ENCODE measurements around the gene PRKRA. TPM values are rescaled to one million over a fixed set of nuclear protein-coding genes. Genes with fewer than 3 reads are reported as not detected.

PRKRA gene
- total and polyA plus RNA-seq, 2 of the 13 experiments (the other 11 are each of a cell fraction or from before 2014, with no cell fraction given), result 53.1 to 74.7 TPM

DNA sequence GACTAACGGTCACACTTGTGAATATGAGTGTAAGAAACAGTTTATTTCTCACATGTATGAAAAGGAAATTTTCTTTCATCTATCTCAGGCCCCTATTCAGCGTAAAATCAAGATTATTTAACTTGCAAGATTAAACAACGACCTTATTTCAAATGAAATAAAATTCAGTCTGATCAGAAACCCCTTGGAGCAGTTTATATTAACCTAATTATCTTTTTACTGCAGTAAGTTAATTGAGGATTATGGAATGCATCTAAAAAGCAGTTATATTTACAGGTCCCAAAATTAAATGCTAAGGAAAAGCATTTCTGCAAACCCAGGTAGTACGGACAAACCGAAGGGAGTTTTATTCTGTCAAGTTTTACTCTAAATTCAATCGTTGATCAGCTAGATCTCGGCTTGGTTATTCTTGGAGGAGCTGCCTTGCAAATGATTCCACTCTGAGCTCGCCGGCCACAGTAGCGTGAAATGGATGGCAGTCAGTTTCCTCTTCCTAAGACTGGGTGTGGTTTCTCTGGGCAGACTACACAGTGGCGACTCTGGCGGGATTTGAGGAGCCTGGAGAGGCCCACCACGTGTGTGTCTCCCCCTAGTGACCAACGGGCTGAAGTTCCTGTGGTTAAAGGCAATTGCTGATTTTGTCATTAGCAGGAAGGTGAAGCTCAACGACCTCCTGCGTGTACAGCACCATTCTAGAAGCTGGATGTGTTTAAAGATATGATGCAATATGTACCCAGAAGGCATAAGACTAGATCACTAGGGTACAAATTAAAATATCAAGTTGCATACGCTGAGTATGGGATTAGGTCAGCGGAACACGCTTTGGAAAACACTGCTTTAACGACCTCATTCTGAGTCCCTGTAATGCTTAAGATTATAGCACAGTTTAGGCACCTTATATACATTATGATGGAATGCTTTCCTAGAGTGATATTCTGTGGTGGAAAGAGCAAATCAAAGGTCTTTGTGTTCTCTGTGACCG, 36.4 kb downstream of the PRKRA start (continued):
- TF ChIP-seq, protein P1, sequence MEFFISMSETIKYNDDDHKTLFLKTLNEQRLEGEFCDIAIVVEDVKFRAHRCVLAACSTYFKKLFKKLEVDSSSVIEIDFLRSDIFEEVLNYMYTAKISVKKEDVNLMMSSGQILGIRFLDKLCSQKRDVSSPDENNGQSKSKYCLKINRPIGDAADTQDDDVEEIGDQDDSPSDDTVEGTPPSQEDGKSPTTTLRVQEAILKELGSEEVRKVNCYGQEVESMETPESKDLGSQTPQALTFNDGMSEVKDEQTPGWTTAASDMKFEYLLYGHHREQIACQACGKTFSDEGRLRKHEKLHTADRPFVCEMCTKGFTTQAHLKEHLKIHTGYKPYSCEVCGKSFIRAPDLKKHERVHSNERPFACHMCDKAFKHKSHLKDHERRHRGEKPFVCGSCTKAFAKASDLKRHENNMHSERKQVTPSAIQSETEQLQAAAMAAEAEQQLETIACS (CRISPR knock-in tag; IDR thresholded peaks at IDR 0.05), result no peak
- TF ChIP-seq TCF7 (IDR thresholded peaks at IDR 0.05; ENCODE audit: low read depth), result no peak
- no peak for TF ChIP-seq ZNF292 (CRISPR knock-in tag; IDR thresholded peaks at IDR 0.05; ENCODE audit: borderline replicate concordance, low read depth)
- peak; percentile 65 for TF ChIP-seq THAP11 (CRISPR knock-in tag; IDR thresholded peaks at IDR 0.05)
- TF ChIP-seq HDAC1 (CRISPR knock-in tag; IDR thresholded peaks at IDR 0.05), result peak; percentile 47; the same call in 1 of the 2 replicates
- no peak; the same call in 1 of the 2 replicates for TF ChIP-seq MBD4 (IDR thresholded peaks at IDR 0.05; ENCODE audit: borderline replicate concordance, low read length)
- no peak for TF ChIP-seq ZSCAN31 (CRISPR knock-in tag; IDR thresholded peaks at IDR 0.05; ENCODE audit: low read depth)
- TF ChIP-seq ZNF253 (CRISPR knock-in tag; IDR thresholded peaks at IDR 0.05; ENCODE audit: borderline replicate concordance), result no peak
- peak; percentile 39; the same call in 1 of the 2 replicates for TF ChIP-seq NCOA2 (CRISPR knock-in tag; IDR thresholded peaks at IDR 0.05)
- TF ChIP-seq HDAC6 (IDR thresholded peaks at IDR 0.05; ENCODE audit: low read depth, low read length), result no peak
- TF ChIP-seq ZNF274 (CRISPR knock-in tag; IDR thresholded peaks at IDR 0.05), result no peak
- TF ChIP-seq MATR3 (CRISPR knock-in tag; IDR thresholded peaks at IDR 0.05), result no peak
- TF ChIP-seq ZNF788 (CRISPR knock-in tag; IDR thresholded peaks at IDR 0.05; ENCODE audit: borderline replicate concordance), result no peak; the same call in 1 of the 2 replicates
- no peak for TF ChIP-seq NBN (conservative IDR thresholded peaks at IDR 0.05)
- TF ChIP-seq ZNF672 (CRISPR knock-in tag; IDR thresholded peaks at IDR 0.05), result no peak
- TF ChIP-seq ZNF616 (CRISPR knock-in tag; IDR thresholded peaks at IDR 0.05; ENCODE audit: low read depth), result no peak
- peak; percentile 52 for TF ChIP-seq GATAD1 (CRISPR knock-in tag; IDR thresholded peaks at IDR 0.05)
- peak; percentile 36; the same call in 1 of the 2 replicates for TF ChIP-seq PAWR (CRISPR knock-in tag; IDR thresholded peaks at IDR 0.05; ENCODE audit: borderline replicate concordance)
- no peak for TF ChIP-seq NR2F1 (CRISPR knock-in tag; IDR thresholded peaks at IDR 0.05)
- TF ChIP-seq ZC3H13 (CRISPR knock-in tag; IDR thresholded peaks at IDR 0.05), result no peak
- peak; percentile 52 for TF ChIP-seq YY1 (IDR thresholded peaks at IDR 0.05; ENCODE audit: insufficient read depth, insufficient replicate concordance, low read depth, low read length)
- no peak for TF ChIP-seq ZNF83 (CRISPR knock-in tag; IDR thresholded peaks at IDR 0.05; ENCODE audit: borderline replicate concordance)
- TF ChIP-seq POLR2A (IDR thresholded peaks at IDR 0.05; ENCODE audit: insufficient read depth in 1 of 2, low read depth in 2 of 2, low read length in 2 of 2), result no peak
- TF ChIP-seq, protein P2, sequence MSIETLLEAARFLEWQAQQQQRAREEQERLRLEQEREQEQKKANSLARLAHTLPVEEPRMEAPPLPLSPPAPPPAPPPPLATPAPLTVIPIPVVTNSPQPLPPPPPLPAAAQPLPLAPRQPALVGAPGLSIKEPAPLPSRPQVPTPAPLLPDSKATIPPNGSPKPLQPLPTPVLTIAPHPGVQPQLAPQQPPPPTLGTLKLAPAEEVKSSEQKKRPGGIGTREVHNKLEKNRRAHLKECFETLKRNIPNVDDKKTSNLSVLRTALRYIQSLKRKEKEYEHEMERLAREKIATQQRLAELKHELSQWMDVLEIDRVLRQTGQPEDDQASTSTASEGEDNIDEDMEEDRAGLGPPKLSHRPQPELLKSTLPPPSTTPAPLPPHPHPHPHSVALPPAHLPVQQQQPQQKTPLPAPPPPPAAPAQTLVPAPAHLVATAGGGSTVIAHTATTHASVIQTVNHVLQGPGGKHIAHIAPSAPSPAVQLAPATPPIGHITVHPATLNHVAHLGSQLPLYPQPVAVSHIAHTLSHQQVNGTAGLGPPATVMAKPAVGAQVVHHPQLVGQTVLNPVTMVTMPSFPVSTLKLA (IDR thresholded peaks at IDR 0.05), result no peak; the same call in 1 of the 2 replicates
- no peak for TF ChIP-seq ZNF207 (IDR thresholded peaks at IDR 0.05; ENCODE audit: borderline replicate concordance)
- TF ChIP-seq KLF13 (CRISPR knock-in tag; IDR thresholded peaks at IDR 0.05), result no peak
- no peak for TF ChIP-seq KAT2B (IDR thresholded peaks at IDR 0.05; ENCODE audit: borderline replicate concordance, low read depth, low read length)
- TF ChIP-seq ZFP1 (CRISPR knock-in tag; IDR thresholded peaks at IDR 0.05), result no peak
- TF ChIP-seq PPARG (CRISPR knock-in tag; conservative IDR thresholded peaks at IDR 0.05), result no peak
- no peak for TF ChIP-seq ZNF652 (CRISPR knock-in tag; IDR thresholded peaks at IDR 0.05; ENCODE audit: borderline replicate concordance, low read depth)
- TF ChIP-seq NR2C2 (CRISPR knock-in tag; IDR thresholded peaks at IDR 0.05; ENCODE audit: borderline replicate concordance), result no peak
